OCI-LY1 (cell line): Measurements from ENCODE around the gene ST6GALNAC5.
"Not testable (repeated sequence)": the region's sequence is repeated elsewhere in the genome, so short reads cannot be mapped to it uniquely, and the experiment has no call there.

Experiments
- CTCF ChIP-seq: fragments of 200-600 bp; sonication (generic), shearing (Covaris generic); IDR thresholded peaks from 2 replicates; pipeline ENCODE4 v1.5.1; 2017; ENCODE audit warnings: mild to moderate bottlenecking, antibody characterized with exemption, low read length, moderate library complexity, mixed read lengths
- EZH2 ChIP-seq: fragments of 200-600 bp; sonication (generic), shearing (Covaris generic); IDR thresholded peaks from 2 replicates; pipeline ENCODE4 v1.8.0; 2017; ENCODE audit warnings: borderline replicate concordance, mixed run types, mild to moderate bottlenecking, antibody characterized with exemption, low read length, moderate library complexity, mixed read lengths

- not testable (repeated sequence) for TF ChIP-seq CTCF, EZH2
These were observed 11.7 kb downstream of the ST6GALNAC5 start for GRCh38 chr1:76879014-76879413.
